ENCODE data around the gene CHD6. TPM values are rescaled to one million over a fixed set of nuclear protein-coding genes. Genes with fewer than 3 reads are reported as not detected.

The CHD6 gene
- total RNA-seq, 1 experiment from 2014 or later = 51.1 TPM

GRCh38 chr20:41657655-41658054, 39.5 kb upstream of the CHD6 start:
- ChIA-PET CTCF (no interaction called here), POLR2A (ENCODE audit: unreplicated experiment) (interaction anchor here (0.6 to 0.7 kb wide), 2 partner anchors 177 to 1195 kb away, joined by 4 to 5 read pairs; no protein-coding TSS in a partner anchor)
- Histone ChIP-seq H3K4me2 (no peak overlapping the region), H3F3A (ENCODE audit: insufficient read depth, low read depth) (no peaks in the 10 kb centered on the region), H3K9me3 (ENCODE audit: insufficient read depth, low read depth) (no peaks in the 10 kb centered on the region), H4K20me1 (ENCODE audit: insufficient read depth) (no peaks in the 10 kb centered on the region), H2AFZ (no peak overlapping the region), H3K36me3 (ENCODE audit: low read depth) (no peaks in the 10 kb centered on the region), H3K9me2 (ENCODE audit: insufficient read depth) (no peaks in the 10 kb centered on the region), H3K79me2 (ENCODE audit: low read depth) (no peaks in the 10 kb centered on the region), H3K4me1 (replicated peaks; ENCODE audit: insufficient read depth) (no peaks in the 10 kb centered on the region), H3K4me3 (no peak overlapping the region), H3K27ac (no peak overlapping the region), H3K27me3 (ENCODE audit: insufficient read depth, low read depth) (peaks cover 16% of the 10 kb centered on the region)
- no TSS peak for BruUV-seq (replicated peaks)
- no peak for TF ChIP-seq EZH2 (IDR thresholded peaks at IDR 0.05; ENCODE audit: low read depth)
- no peak for TF ChIP-seq CTCF (conservative IDR thresholded peaks at IDR 0.05)
- intact Hi-C loops (cut with micrococcal nuclease; ENCODE audit: unreplicated experiment) = no loop called here
- DNase-seq = no peak

GRCh38 chr20:41655962-41656618, 37.9 kb upstream of the CHD6 start:
- no peak overlapping the region for H3K4me2 ChIP-seq
- H3K79me2 ChIP-seq (ENCODE audit: low read depth) = no peaks in the 10 kb centered on the region
- H2AFZ ChIP-seq = no peak overlapping the region
- H3K9me2 ChIP-seq (ENCODE audit: insufficient read depth) = no peaks in the 10 kb centered on the region
- BruUV-seq (replicated peaks) = no TSS peak
- H3K4me1 ChIP-seq (replicated peaks; ENCODE audit: insufficient read depth) = peaks cover 4% of the 10 kb centered on the region
- POLR2A ChIA-PET (ENCODE audit: unreplicated experiment) = no interaction called here
- H3K27ac ChIP-seq = no peak overlapping the region
- no peak for DNase-seq
- H3K4me3 ChIP-seq = no peak overlapping the region
- TF ChIP-seq EZH2 (IDR thresholded peaks at IDR 0.05; ENCODE audit: low read depth) = no peak
- no peak for TF ChIP-seq CTCF (conservative IDR thresholded peaks at IDR 0.05)
- H3K36me3 ChIP-seq (ENCODE audit: low read depth) = no peaks in the 10 kb centered on the region
- CTCF ChIA-PET = no interaction called here
- H3K9me3 ChIP-seq (ENCODE audit: insufficient read depth, low read depth) = no peaks in the 10 kb centered on the region
- no peaks in the 10 kb centered on the region for H4K20me1 ChIP-seq (ENCODE audit: insufficient read depth)
- H3F3A ChIP-seq (ENCODE audit: insufficient read depth, low read depth) = no peaks in the 10 kb centered on the region; the same call in 1 of the 2 replicates
- intact Hi-C loops (cut with micrococcal nuclease; ENCODE audit: unreplicated experiment) = no loop called here
- H3K27me3 ChIP-seq (ENCODE audit: insufficient read depth, low read depth) = peaks cover 11% of the 10 kb centered on the region

- no peak for DNase-seq
- ChIA-PET POLR2A (ENCODE audit: unreplicated experiment) (no interaction called here), CTCF (no interaction called here)
- no peak overlapping the region for H3K4me3 ChIP-seq
- no peaks in the 10 kb centered on the region for H3K9me2 ChIP-seq (ENCODE audit: insufficient read depth)
- no peak overlapping the region for H3K4me2 ChIP-seq
- H3K36me3 ChIP-seq (ENCODE audit: low read depth) = no peaks in the 10 kb centered on the region
- peaks cover 16% of the 10 kb centered on the region for H3K4me1 ChIP-seq (replicated peaks; ENCODE audit: insufficient read depth)
- H3K9me3 ChIP-seq (ENCODE audit: insufficient read depth, low read depth) = no peaks in the 10 kb centered on the region
- H3K27me3 ChIP-seq (ENCODE audit: insufficient read depth, low read depth) = peaks cover 11% of the 10 kb centered on the region
- TF ChIP-seq CTCF (conservative IDR thresholded peaks at IDR 0.05) (no peak), EZH2 (IDR thresholded peaks at IDR 0.05; ENCODE audit: low read depth) (no peak)
- no peaks in the 10 kb centered on the region for H3K79me2 ChIP-seq (ENCODE audit: low read depth)
- no peak overlapping the region for H2AFZ ChIP-seq
- intact Hi-C loops (cut with micrococcal nuclease; ENCODE audit: unreplicated experiment) = no loop called here
- H3K27ac ChIP-seq = no peak overlapping the region
- no peaks in the 10 kb centered on the region for H4K20me1 ChIP-seq (ENCODE audit: insufficient read depth)
- BruUV-seq (replicated peaks) = no TSS peak
- peaks cover 6% of the 10 kb centered on the region; the same call in 1 of the 2 replicates for H3F3A ChIP-seq (ENCODE audit: insufficient read depth, low read depth)
These were observed 36.7 kb upstream of the CHD6 start for GRCh38 chr20:41654884-41655283.

Data from PC-9 (cell line).